ENCODE data around the gene APPL2.

APPL2 gene

DNA sequence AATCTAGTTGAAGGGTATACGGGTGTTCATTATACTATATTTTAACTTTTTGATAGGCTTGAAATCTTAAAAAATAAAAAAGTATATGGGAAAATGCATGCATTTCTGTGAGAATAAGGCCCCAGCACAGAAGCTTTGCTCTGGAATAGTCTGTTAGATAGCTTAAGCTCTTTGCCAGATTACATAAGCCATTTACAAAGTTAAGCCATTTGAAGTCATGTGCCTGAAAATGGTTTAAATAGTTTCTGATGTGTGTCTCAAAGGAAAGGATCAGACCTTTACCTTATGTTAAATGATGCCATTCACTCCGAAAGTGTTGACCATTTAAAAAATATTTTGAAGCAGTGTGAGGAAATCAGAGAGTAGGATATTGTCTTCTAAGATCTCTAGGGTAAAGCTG, 77.1 kb downstream of the APPL2 start:
- no peak overlapping the region for H3K27ac ChIP-seq
- no peak for DNase-seq (ENCODE audit: low read depth, low spot score)

DNA sequence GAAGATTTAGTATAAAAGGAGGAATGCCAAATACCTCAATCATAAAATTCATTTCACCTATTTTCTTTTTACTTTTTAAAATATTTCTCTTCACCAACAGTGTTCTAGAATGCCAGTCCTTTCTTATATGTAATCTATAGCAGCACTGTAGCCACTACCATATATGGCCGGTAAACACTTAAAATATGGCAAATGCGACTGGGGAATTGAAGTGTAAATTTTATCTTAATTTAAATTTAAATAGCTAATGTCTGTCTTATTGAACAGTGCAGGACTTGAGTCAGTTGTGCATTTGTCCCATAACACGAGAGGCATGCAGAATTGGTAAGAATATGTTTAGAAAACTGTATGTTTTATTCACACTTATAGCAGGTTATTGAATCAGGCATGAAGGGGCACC, 78.4 kb downstream of the APPL2 start:
- no peak for DNase-seq (ENCODE audit: low read depth, low spot score)

DNA sequence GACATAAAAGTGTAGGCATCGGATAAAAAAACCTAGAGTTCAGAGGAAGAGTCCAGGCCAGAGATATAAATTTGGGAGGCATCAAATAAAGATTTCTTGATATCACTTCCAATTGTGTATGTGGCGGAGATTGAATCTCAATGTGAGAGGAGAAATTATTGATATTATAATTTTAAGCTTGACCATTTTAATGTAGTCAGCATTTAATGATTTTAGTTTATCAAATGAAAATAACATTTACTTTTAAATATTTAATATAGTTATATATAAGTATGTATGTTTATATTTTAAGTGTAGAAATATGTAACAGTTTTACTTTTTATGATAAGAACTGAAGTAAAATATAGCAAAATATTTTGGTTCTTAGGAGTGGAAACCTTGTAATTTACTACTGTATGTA, 79.7 kb downstream of the APPL2 start:
- no peak overlapping the region for H3K27ac ChIP-seq
- DNase-seq (ENCODE audit: low read depth, low spot score) = no peak

More for the DNA sequence above, 78.4 kb downstream of the APPL2 start:
- no peak overlapping the region for H3K27ac ChIP-seq

DNA sequence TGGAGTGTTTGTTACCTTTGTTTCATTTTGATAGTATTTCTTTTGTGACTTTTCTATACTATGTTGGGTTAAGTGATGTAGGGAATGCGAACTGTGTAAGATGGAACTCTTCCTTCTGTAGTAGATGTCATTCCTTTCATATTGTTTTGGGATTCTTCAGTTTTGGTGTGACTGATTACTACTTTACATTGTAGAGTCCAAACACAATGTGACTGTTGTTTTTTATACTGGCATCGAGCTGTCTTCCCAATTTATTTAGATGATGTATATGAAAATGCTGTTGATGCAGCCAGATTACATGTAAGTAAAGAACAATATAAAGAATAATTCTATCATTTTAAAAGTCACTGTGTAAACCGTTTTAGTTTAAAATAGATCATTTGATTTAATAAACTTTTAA, 93.7 kb downstream of the APPL2 start:
- no peak for DNase-seq (ENCODE audit: low read depth, low spot score)
- no peak overlapping the region for H3K27ac ChIP-seq

DNA sequence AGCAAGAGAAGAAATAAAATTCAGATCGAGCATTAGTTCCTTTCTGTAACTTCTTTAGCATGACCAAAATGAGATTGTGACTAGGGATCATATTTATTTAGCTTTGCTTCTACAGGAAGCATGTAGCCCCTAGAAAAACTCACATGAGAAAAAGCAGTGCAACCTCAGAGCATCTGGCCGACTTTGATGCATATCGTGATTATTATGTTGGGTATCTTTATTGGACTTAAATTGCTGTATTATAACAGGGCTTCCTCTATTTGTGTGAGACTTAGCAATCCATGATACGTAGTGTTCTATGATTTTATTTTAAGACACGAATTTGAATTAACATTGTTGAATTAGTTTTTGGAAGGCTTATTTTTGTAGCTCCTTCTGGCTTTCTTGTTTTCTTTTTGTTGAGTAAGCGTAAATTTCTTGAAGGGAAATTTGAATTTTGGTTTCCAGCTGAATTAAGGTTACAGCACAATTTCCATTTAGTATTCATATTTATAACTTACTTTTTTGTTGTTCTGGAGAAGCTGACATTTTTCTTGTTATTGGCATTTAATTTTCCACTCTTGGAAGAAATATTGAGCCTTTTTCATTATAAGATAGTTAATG, 94.6 kb downstream of the APPL2 start:
- no peak overlapping the region for H3K27ac ChIP-seq
- no peak for DNase-seq (ENCODE audit: low read depth, low spot score)

DNA sequence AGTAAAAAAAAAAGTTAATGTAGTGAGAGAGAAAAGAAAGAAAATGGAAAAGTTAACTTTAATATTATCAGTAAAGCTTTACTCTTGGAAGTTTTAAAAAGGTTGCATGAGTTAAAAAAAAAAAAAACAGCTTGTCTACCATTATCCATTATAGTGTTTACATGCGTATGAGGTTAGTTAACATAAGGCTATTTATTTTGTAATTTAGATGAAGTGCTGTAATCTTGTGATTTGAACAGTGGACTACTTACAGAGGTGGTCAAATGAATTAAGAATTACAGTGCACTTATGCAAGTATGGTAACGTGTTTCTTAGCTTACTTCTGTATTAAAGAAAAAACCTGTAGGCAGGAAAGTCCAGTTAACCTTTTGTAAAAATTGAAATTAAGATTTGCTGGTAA, 97.7 kb downstream of the APPL2 start:
- no peak for DNase-seq (ENCODE audit: low read depth, low spot score)
- no peak overlapping the region for H3K27ac ChIP-seq

Data from epithelial cell of prostate (primary cell).